GM15510 (cell line): Measurements from ENCODE around the gene NUBP2.

Source experiments
- POLR2A ChIP-seq: IDR thresholded peaks from 3 replicates; pipeline ENCODE4 v1.6.1; 2011; ENCODE audit warnings: borderline replicate concordance; ENCODE audit not compliant: insufficient read length; ENCODE audit errors: extremely low read depth

Gene NUBP2

DNA sequence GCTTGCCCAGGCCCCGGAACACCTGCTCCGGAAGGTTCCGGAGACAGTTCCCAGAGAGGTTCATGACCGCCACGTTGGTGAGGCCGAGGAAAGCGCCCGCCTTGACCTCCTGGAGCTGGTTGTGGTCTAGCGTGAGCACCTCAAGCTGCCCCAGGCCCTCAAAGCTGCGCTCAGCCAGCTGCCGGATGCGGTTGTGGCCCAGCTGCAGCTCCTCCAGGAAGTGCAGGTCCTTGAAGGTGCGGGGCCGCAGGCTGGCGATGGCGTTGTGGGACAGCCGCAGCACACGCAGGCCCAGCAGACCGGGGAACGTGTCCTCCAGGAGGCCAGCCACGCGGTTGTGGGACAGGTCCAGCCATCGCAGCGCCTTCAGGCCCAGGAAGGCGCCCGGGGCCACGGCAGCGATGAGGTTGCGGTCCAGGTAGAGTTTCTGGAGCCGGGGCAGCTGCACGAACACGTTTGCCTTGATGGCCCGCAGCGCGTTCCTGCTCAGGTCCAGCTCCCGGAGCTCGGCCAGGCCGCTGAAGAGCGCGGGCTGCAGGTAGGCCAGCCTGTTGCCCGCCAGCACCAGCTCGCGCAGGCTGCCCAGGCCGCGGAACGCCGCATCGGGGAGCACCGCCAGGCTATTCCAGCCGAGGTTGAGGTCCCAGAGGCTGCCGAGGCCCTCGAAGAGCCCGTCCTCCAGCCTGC lies 8.6 kb downstream of the NUBP2 start:
- TF ChIP-seq POLR2A, result no peak

DNA sequence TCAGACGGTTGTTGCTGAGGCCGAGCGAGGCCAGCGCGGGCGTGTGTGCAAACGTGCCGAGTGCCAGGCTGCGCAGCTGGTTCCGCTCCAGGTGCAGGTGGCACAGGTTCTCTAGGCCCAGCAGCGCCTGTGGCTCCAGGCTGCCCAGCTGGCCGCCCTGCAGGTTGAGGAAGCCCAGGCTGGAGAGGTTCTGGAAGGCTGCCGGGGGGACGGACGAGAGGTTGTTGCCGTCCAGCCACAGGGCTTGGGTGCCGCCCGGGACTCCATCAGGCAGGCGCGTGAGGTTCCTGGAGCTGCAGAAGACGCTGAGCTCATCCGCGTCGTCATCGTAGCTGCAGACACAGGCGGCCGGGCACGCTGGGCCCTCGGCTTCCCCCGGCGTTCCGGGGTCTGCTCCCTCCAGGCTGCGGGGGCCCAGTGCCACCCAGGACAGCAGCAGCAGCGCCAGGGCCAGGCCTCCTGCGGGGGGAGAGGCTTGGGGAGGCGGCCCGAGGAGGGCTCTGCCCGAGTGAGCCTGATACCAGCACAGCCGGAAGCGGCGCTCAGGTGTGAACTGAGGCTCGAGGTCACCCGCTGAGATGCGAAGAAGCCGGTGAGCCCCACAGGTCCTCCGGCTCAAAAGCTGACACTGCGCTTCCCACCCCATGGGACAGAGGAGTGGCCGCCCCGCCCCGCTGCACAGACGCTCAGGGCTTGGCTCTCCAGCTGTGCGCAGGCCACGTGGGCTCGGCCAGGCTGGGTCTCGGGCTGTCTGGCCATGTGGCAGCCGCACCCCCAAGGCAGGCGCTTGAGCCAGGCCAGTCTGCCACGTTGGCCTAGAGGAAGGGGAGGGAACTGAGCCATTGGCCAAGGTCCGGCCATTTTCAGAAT lies 9.4 kb downstream of the NUBP2 start:
- TF ChIP-seq POLR2A, result no peak

DNA sequence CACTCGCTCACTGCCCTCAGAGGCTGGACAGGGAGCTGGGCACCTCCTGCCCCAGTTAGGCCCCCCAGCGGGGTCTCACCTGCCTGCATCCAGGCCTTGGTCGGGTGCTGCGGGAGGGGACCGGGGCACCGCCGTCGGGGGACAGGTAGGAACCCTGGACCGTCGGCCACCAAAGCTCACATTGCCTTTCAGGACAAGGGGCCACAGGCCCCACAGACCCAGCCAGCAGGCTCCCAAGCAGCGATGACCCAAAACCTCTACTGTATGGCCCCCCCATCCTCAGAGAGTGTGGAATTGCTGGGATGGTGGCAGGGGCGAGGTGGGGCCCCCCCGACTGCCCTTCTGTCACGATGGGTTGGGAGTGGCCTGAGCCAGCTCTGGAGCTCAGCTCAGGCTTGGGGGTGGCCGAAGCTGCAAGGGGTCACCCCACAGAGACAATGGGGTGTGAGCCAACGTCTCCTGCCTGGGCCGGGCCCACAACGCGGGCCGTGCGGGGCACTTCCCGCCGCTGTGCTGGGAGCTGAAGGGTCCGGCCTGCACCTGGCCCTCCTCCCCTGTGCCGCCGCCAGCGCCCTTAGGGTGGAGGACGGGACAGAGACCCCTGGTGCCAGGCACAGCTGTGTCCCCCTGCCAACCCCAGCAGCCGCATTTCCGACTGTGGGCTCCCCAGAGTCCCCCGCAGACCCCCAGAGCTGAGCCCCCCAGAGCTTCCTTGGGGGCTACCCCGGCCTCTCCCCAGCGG lies 10.2 kb downstream of the NUBP2 start:
- TF ChIP-seq POLR2A, result no peak

DNA sequence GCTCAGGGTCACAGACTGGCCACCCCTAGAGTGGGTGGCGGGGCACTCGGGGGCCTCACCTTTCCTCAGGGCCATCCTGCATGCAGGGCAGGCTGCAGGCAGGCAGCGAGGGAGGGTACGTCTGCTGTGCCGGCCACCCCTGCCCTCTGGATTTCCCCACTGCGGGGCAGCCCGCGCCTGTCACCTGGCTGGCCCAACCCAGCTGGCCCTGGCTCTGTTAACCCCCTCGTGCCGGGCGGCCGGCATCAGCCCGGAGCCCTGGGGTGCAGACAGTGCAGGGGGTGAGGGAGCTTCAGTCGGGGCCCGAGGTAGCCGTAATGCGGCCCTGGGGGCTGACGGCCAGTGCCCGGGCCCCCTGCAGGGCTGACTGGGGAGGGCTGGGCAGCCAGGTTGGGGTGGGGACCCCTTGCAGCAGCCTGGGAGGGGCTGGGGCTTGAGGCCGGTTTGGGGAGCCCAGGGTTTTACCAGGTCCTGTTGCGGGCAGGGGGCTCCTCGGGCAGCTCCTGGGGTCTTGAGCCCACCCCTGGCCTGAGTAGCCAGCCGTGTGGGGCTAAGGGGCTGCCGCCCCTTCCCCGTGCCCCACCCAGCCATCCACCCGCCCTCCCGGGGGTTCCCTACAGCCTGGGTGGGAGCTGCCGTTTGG lies 10.9 kb downstream of the NUBP2 start, which contains the start of gene IGFALS:
IGFALS (minus strand) TSS at position 128 of the 643 bp plus-strand sequence; CDS start at position 75, 53 bp downstream.
- no peak for TF ChIP-seq POLR2A

DNA sequence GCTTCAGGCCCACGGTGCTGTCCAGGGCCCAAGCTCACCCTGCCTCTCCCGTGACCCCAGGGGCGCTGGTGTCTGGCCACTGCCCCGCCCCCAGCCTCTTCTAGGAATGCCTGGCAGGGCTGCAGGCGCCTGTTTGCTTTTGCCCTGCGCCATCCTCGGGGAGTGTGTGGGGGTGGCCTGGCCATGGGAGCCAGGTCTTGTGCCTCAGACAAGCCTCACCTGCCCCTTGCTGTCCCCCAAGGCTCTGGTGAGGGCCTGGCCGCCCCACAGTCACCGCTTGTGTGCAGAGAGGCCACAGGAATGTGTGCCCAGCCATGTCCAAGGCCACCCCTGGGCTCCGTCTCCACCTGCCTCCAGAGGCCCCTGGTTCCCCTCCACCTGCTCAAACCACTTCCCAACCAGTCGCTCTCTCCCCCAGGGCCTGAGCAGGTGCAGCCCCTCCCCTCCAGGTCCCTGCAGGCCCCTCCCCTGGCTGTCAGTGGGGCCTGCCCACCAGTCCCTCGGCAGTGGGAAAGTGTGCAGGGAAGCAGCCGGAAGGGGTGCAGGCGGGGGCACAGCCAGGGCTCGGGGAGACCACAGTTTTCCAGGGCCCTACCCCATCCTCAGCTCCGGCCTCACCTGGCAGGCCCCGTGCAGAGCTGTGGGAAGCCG lies 11.6 kb downstream of the NUBP2 start:
- no peak for TF ChIP-seq POLR2A

DNA sequence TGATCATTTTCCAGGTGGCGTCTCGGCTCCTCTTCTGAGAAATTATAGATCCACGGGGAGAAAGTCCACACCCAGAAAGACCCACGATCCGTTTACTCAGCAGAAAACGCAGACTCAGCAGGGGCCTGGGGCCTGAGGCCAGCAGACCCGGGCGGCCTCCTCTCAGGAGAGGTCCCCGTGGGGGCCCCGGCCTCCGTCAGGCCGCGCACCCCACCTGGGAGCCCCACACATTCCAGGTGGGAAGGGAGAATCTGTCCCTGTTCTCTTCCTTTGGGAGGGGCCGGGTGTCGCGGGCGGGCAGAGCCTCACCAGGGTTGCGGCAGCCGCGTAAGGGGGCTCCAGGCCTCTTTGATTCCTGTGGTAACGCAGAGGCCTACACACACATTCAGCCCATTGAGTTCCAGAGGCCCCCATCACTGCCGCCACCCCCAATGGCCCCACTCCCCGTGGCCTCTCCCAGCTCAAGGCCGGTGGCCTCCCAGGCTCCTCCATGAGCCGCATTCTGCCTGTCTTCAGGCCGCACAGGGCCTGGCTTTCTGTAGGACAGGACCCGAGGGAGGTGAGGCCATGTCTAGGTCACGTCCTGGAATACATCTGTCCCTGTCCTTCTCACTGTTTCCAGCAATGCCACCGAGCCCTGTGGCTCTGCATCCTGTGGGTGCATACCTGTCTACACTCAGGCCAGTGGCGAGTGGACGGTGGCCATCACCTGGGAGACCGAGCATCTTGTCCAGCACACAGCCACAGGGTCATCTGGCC lies 12.3 kb downstream of the NUBP2 start:
- no peak for TF ChIP-seq POLR2A

DNA sequence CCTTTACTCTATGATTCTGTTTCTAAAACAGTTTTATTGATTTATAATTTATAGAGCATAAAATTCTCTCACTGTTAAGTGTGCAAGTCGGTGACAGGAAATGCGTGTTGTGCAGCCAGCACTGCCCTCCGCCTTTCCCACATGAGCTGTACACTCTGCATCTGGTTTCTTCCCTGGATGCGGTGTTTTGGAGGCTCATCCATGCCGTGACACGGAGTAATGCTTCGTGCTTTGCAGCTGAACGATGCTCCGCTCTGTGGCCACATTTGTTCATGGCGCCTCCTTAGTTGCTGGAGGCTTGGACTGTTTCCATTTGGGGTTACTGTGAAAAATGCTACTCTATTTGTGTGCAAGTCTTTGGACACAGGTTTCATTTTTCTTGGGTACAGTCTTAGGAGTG lies 17.9 kb downstream of the NUBP2 start:
- TF ChIP-seq POLR2A, result no peak

DNA sequence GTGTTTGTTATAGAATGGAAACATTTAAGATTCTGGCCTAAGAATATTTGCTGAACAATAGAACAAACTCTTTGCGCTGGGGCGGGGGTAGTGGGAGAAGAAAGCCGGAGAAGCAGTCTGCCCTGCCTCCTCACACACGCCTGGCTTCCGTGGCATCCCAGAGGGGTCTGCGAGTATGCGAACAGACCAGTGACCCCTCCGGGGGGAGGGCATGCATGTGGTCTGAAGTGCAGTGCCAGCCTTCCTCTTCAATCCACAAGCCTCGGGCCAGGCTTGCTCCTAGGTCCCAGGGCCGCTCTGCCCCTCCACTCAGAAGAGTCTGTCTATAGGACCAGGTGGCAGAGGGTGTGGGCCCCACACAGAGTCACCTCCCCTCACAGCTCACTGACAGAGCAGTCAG lies 24.9 kb downstream of the NUBP2 start:
- no peak for TF ChIP-seq POLR2A

DNA sequence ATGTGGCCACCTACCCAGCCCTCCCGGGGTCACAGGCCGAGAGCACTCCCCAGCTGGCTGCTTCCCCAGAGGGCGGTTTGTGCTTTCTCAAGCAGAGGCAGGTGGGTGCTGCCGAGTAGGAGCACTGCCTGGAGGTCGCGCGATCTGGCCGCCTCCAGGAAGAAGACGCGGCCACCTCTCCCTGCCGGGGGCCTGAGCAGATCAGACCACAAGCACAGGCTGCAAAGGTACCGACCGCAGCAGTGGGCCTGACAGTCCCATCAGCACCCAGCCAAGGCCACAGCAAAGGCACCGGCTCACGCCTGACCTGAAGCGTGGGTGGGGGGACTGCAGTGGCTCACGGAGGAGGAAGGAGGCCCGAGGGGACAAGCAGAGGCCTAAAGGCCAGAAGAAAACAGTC lies 25.9 kb downstream of the NUBP2 start:
- TF ChIP-seq POLR2A, result no peak

DNA sequence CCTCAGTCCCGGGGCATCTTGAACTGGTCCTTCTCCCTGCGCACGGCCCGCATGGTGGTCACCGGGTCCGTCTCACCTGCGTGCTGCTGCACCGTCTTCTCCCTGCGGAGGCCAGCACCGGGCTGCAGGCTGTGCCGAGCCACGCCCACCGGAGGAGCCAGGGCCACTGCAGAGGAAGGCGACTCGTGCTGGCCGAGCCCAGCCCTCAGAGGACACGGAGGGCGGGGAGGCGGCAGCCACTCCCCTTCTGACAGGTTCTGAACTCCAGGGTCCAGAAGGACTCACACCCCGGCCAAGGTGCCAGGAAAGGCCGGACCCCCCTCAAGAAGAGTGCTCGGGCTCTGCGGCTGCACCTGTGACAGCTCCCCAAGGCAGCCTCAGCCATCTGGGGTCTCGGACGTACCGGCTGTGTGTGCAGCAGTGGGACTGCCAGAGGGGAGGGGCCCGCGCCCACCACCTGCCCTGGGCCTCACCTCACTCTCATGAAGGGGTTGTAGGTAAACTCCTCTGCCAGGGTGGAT lies 26.6 kb downstream of the NUBP2 start:
- no peak for TF ChIP-seq POLR2A

DNA sequence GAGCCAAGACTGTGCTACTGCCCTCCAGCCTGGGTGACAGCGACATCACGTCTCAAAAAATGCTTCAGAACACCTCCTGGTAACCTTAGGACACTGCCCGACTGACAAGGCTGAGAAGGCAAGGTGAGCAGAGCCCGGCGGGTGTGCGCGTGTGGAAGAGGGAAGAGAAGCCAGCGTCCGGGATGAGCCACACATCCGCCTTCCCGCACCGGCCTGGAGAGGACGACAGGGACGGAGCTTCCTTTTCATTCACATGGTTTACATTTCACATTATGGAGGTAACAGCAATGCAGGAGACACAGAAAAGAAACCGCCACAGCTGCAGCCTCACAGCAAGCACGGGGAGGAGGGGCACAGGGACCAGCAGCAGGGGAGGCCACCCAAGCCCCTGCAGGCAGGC lies 27.3 kb downstream of the NUBP2 start:
- TF ChIP-seq POLR2A, result no peak

DNA sequence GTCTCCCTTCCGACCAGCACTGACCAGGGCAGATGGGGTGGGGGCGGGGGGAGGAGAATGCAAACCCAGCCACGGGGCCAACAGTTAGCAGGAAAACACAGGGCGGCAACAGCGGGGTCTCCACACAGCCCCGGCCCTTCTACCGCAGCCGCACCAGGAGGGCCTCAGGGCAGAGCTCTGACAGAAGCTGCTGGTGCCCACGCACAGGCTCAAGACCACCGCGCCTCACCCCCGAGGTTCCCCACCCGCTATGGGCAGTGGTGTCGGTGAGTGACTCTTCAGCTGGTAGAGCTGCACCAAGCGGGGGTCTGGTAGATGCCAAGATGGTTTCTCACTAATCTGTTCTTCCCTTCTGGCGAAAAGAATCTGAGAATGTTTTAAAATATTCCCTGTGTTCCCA lies 27.8 kb downstream of the NUBP2 start:
- TF ChIP-seq POLR2A, result no peak

DNA sequence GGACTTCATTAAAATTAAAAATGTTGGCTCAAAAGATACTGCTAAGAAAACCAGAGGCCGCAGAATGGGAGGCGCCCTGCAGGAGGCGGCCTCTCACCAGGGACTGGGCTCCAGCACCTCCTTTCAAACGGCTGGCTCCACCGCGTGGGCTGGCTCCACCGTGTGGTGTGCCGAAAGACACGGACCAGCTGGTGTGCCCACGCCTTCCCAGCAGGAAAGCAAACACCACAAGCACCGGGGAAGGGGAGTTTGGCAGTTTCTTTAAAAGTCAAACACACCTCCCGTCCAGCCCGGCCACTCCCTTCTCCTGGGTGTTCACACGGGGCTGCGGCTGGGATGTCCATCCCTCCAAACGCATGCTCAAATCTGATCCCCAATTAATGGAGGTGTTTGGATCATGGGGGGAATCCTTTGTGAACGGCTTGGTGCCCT lies 30.0 kb downstream of the NUBP2 start:
- no peak for TF ChIP-seq POLR2A
